RCC 7860 (cell line): ENCODE results near the gene PHLPP1.
"Not testable (repeated sequence)": the region's sequence is repeated elsewhere in the genome, so short reads cannot be mapped to it uniquely, and the experiment has no call there.

Source experiments
- DNase-seq: peaks from one replicate; pipeline ENCODE4 v3.0.0-alpha.2; 2015; ENCODE audit warnings: low spot score
- FAIRE-seq: peaks from 2 replicates; lab custom pipeline; 2012; peaks lifted over from hg19 to GRCh38; lab: Jason Lieb, UNC

The PHLPP1 gene

GRCh38 chr18:62715436-62715758, at the start of gene PHLPP1:
Gene PHLPP1, plus strand, starts transcription at chr18:62715541. Its CDS starts 143 bp downstream, at chr18:62715684.
- DNase-seq (no peak), FAIRE-seq (no peak)

GRCh38 chr18:62669225-62669624, 46.1 kb upstream of the PHLPP1 start:
- DNase-seq (no peak), FAIRE-seq (no peak)

- FAIRE-seq (no peak), DNase-seq (no peak)
Measured at GRCh38 chr18:62670573-62670972, 44.8 kb upstream of the PHLPP1 start.

- DNase-seq, result no peak
- FAIRE-seq, result no peak
Measured at GRCh38 chr18:62672600-62672999, 42.7 kb upstream of the PHLPP1 start.

GRCh38 chr18:62678847-62679485, 36.4 kb upstream of the PHLPP1 start:
- FAIRE-seq, result no peak

GRCh38 chr18:62682371-62682770, 33.0 kb upstream of the PHLPP1 start:
- no peak for FAIRE-seq
- DNase-seq, result no peak

More at GRCh38 chr18:62678847-62679485, 36.4 kb upstream of the PHLPP1 start:
- DNase-seq, result no peak

- no peak for FAIRE-seq
Measured at GRCh38 chr18:62683935-62684334, 31.4 kb upstream of the PHLPP1 start.

GRCh38 chr18:62688743-62689317, 26.5 kb upstream of the PHLPP1 start:
- FAIRE-seq (no peak), DNase-seq (no peak)

More at GRCh38 chr18:62683935-62684334, 31.4 kb upstream of the PHLPP1 start:
- DNase-seq, result no peak

GRCh38 chr18:62690236-62690815, 25.0 kb upstream of the PHLPP1 start:
- FAIRE-seq (no peak), DNase-seq (no peak)

GRCh38 chr18:62693659-62694058, 21.7 kb upstream of the PHLPP1 start:
- no peak for FAIRE-seq
- DNase-seq, result no peak

GRCh38 chr18:62697636-62698035, 17.7 kb upstream of the PHLPP1 start:
- DNase-seq (no peak), FAIRE-seq (no peak)

GRCh38 chr18:62702259-62702658, 13.1 kb upstream of the PHLPP1 start:
- FAIRE-seq (no peak), DNase-seq (no peak)

- not testable (repeated sequence) for DNase-seq, FAIRE-seq
Measured at GRCh38 chr18:62706879-62707278, 8.5 kb upstream of the PHLPP1 start.

GRCh38 chr18:62709908-62710307, 5.4 kb upstream of the PHLPP1 start:
- DNase-seq, FAIRE-seq: not testable (repeated sequence)

GRCh38 chr18:62710417-62710816, 4.9 kb upstream of the PHLPP1 start:
- no peak for DNase-seq
- FAIRE-seq, result no peak

- DNase-seq (no peak), FAIRE-seq (no peak)
Measured at GRCh38 chr18:62711781-62712180, 3.6 kb upstream of the PHLPP1 start.

- DNase-seq, result no peak
- FAIRE-seq, result no peak
Measured at GRCh38 chr18:62713651-62714247, 1.6 kb upstream of the PHLPP1 start.

GRCh38 chr18:62714671-62715435, 488 bp upstream of the PHLPP1 start:
- FAIRE-seq (peak; percentile 86), DNase-seq (peak; percentile 97)

GRCh38 chr18:62715759-62716615, 646 bp downstream of the PHLPP1 start:
- FAIRE-seq, result no peak
- peak; percentile 33 for DNase-seq

GRCh38 chr18:62716619-62717168, 1.4 kb downstream of the PHLPP1 start:
- DNase-seq (no peak), FAIRE-seq (no peak)
